AG04450 (cell line): ENCODE results near the gene ERP29. TPM values are rescaled to one million over a fixed set of nuclear protein-coding genes. Genes with fewer than 3 reads are reported as not detected.

ENCODE experiments used
- CTCF ChIA-PET: fragments of 300-600, 350-600 bp; formaldehyde crosslinking; extraction: SDS; loops from one replicate; lab custom pipeline; 2022; ENCODE audit warnings: antibody characterized with exemption, inconsistent platforms; lab: Charles Lee
- POLR2A ChIA-PET: fragments of 350-600 bp; formaldehyde crosslinking; extraction: SDS; loops from one replicate; lab custom pipeline; 2021; ENCODE audit warnings: antibody characterized with exemption, inconsistent platforms; lab: Yijun Ruan, JAX
- DNase-seq: peaks from one replicate; pipeline ENCODE4 v3.0.0-alpha.2; 2011; ENCODE audit warnings: low read depth, low spot score
- H3K27ac ChIP-seq: one replicate; pipeline ENCODE4 v1.5.1; 2012; ENCODE audit warnings: low read depth, low read length, control low read depth
- H3K27me3 ChIP-seq: one replicate; pipeline ENCODE4 v1.6.0; 2012; ENCODE audit warnings: low read length; ENCODE audit not compliant: control insufficient read depth, insufficient read depth
- H3K4me3 ChIP-seq: 2 replicates; pipeline ENCODE4 v1.5.1; 2011; ENCODE audit warnings: mild to moderate bottlenecking, low read depth, low read length, control low read depth
- H3K9me3 ChIP-seq: 2 replicates; pipeline ENCODE4 v1.5.1; 2012; ENCODE audit warnings: low read length; ENCODE audit not compliant: control insufficient read depth, insufficient read depth
- polyA plus RNA-seq: library from polyadenylated mRNA; depleted of rRNA; stranded (reverse); fragments of >200 nt; gene quantifications from 2 replicates; pipeline ENCODE4 v1.2.3, GENCODE V29; 2011
- TF ChIP-seq, protein P1 (sequence below): IDR thresholded peaks from 2 replicates; pipeline ENCODE4 v1.5.1; 2011; ENCODE audit warnings: low read depth, low read length, control low read depth, inconsistent platforms

The ERP29 gene
- polyA plus RNA-seq, 1 experiment = 125 TPM

DNA sequence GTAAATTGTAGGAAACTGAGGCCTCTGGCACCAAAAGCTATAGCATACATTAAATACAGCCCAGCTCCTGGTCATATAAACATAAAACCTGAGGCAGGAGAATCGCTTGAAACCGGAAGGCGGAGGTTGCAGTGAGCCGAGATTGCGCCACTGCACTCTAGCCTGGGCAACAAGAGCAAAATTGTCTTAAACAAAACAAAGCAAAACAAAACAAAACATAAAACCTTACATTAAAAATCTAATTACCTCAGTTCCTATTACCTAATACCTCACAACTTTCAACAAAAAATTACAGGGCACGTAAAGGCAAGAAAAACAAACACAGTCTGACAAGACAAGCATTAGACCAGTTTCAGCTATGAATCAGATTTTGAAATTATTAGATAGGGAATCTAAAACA, 36.9 kb upstream of the ERP29 start:
- Histone ChIP-seq H3K4me3 (no peak overlapping the region), H3K27ac (no peak overlapping the region), H3K9me3 (peaks cover 2% of the 10 kb centered on the region; the same call in 1 of the 2 replicates), H3K27me3 (no peaks in the 10 kb centered on the region)
- no peak for DNase-seq
- TF ChIP-seq, protein P1, sequence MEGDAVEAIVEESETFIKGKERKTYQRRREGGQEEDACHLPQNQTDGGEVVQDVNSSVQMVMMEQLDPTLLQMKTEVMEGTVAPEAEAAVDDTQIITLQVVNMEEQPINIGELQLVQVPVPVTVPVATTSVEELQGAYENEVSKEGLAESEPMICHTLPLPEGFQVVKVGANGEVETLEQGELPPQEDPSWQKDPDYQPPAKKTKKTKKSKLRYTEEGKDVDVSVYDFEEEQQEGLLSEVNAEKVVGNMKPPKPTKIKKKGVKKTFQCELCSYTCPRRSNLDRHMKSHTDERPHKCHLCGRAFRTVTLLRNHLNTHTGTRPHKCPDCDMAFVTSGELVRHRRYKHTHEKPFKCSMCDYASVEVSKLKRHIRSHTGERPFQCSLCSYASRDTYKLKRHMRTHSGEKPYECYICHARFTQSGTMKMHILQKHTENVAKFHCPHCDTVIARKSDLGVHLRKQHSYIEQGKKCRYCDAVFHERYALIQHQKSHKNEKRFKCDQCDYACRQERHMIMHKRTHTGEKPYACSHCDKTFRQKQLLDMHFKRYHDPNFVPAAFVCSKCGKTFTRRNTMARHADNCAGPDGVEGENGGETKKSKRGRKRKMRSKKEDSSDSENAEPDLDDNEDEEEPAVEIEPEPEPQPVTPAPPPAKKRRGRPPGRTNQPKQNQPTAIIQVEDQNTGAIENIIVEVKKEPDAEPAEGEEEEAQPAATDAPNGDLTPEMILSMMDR = no peak
- ChIA-PET POLR2A (interaction anchor here (1.2 kb wide), 1 partner anchor 36 kb away, joined by 3 read pairs; the partner anchor contains the start of genes ERP29 and TMEM116), CTCF (no interaction called here)

DNA sequence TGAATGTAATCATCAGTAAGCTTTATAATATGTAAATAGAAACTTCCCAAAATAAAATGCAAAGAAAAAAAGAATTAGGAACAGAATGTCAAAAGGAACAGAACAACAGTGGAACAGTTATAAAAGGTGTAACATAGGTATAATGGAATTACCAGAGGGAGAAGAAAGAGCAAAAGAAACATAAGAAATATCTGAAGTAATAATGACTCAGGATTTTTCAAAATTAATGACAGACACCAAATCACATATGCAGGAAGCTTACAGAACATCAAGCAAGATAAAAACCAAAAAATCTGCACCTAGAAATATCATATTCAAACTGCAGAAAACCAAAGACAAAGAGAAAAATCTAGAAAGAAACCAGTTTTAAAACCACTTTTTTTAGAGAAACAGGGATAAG, 36.4 kb upstream of the ERP29 start:
- no peaks in the 10 kb centered on the region for H3K27me3 ChIP-seq
- H3K4me3 ChIP-seq = no peak overlapping the region
- TF ChIP-seq, protein P1 = no peak
- CTCF ChIA-PET = no interaction called here
- no peak overlapping the region for H3K27ac ChIP-seq
- POLR2A ChIA-PET = no interaction called here
- peaks cover 2% of the 10 kb centered on the region; the same call in 1 of the 2 replicates for H3K9me3 ChIP-seq
- no peak for DNase-seq

DNA sequence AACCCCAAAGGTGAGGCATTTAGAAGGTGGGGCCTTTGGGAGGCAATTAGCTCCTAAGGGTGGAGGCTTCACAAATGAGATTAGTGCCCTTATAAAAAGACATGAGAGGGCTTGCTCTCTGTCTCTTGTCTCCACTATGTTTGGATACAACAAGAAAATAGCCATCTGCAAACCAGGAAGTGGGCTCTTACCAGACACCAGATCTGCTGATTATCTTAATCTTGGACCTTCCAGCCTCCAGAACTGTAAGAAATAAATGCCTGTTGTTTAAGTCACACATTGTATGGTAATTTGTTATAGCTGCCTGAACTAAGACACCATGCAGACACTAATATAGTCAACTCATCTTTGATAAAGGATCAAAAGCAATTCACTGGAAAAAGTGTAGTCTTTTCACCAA, 34.7 kb upstream of the ERP29 start:
- TF ChIP-seq, protein P1 = no peak
- H3K27me3 ChIP-seq = no peaks in the 10 kb centered on the region
- H3K27ac ChIP-seq = no peak overlapping the region
- ChIA-PET CTCF (no interaction called here), POLR2A (no interaction called here)
- DNase-seq = no peak
- no peaks in the 10 kb centered on the region for H3K9me3 ChIP-seq
- no peak overlapping the region for H3K4me3 ChIP-seq

DNA sequence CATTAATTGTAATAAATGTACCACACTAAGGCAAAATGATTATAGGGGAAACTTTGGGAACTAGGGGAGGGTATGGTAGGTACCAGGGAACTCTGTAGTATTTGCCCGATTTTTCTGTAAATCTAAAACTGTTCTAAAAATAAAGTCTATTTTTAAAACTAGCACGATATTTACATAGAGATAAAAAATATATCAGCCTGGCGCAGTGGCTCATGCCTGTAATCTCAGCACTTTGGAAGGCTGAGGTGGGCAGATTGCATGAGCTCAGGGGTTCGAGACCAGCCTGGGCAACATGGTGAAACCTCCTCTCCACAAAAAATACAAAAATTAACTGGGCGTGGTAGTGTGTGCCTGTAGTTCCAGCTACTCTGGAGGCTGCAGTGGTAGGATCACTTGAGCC, 32.6 kb upstream of the ERP29 start:
- Histone ChIP-seq H3K9me3 (no peaks in the 10 kb centered on the region), H3K4me3 (no peak overlapping the region), H3K27ac (no peak overlapping the region), H3K27me3 (no peaks in the 10 kb centered on the region)
- no peak for DNase-seq
- TF ChIP-seq, protein P1 = no peak
- CTCF ChIA-PET = no interaction called here
- POLR2A ChIA-PET = no interaction called here

DNA sequence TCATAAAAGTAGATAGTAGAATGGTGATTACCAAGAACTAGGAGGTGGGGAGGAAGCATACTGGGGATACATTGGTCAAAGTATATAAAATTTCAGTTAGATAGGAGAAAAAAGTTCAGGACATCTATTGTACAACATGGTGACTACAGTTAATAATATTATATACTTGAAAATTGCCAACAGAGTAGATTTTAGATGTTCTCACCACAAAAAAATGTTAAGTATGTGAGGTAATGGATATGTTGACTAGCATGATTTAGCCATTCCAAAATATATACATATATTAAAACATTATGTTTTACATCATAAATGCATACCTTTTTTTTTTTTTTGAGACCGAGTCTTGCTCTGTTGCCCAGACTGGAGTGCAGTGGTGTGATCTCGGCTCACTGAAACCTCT, 31.2 kb upstream of the ERP29 start:
- Histone ChIP-seq H3K27me3 (no peaks in the 10 kb centered on the region), H3K27ac (no peak overlapping the region), H3K9me3 (no peaks in the 10 kb centered on the region), H3K4me3 (no peak overlapping the region)
- POLR2A ChIA-PET = no interaction called here
- TF ChIP-seq, protein P1 = no peak
- DNase-seq = no peak
- CTCF ChIA-PET = interaction anchor here (0.7 kb wide), 1 partner anchor 20 kb away, joined by 3 read pairs; no protein-coding TSS in a partner anchor
